ENCODE results near the gene FRA10AC1. TPM values are rescaled to one million over a fixed set of nuclear protein-coding genes. Genes with fewer than 3 reads are reported as not detected.

The FRA10AC1 gene
- total RNA-seq, 6 donors from 2014 or later = 7.4 to 28.9 (median 12.2) TPM

- WGBS, 2 donors = 86 to 91% methylated on average over 3 of the region's 3 CpGs
- peaks cover 0 to 78% (median 23%) of the 10 kb centered on the region in 4 donors for H3K36me3 ChIP-seq
- no peaks in the 10 kb centered on the region for H3K27me3 ChIP-seq
- no peak overlapping the region for H3K27ac ChIP-seq
- DNase-seq (no peak), ATAC-seq (ENCODE audit: low FRiP score in 2 of 2) (no peak)
- H3K9me3 ChIP-seq = no peaks in the 10 kb centered on the region
- no peaks in the 10 kb centered on the region for H3K4me1 ChIP-seq
- H3K4me3 ChIP-seq = no peak overlapping the region
- no peak for TF ChIP-seq POLR2A (IDR thresholded peaks at IDR 0.05)
- TF ChIP-seq CTCF (IDR thresholded peaks at IDR 0.05) = no peak
- no peak for TF ChIP-seq EP300 (IDR thresholded peaks at IDR 0.05)
- TF ChIP-seq POLR2AphosphoS5 (IDR thresholded peaks at IDR 0.05) = no peak
These were observed 23.4 kb downstream of the FRA10AC1 start for GRCh38 chr10:93678805-93679587.

- WGBS, 2 donors = 89 to 92% methylated on average over 4 of the region's 4 CpGs
- no peaks in the 10 kb centered on the region for H3K4me1 ChIP-seq
- H3K9me3 ChIP-seq = no peaks in the 10 kb centered on the region
- DNase-seq (no peak), ATAC-seq (ENCODE audit: low FRiP score in 2 of 2) (no peak)
- TF ChIP-seq POLR2AphosphoS5 (IDR thresholded peaks at IDR 0.05) (no peak), CTCF (IDR thresholded peaks at IDR 0.05) (no peak), EP300 (IDR thresholded peaks at IDR 0.05) (no peak), POLR2A (IDR thresholded peaks at IDR 0.05) (no peak)
- H3K4me3 ChIP-seq = no peak overlapping the region
- peaks cover 0 to 79% (median 23%) of the 10 kb centered on the region in 4 donors for H3K36me3 ChIP-seq
- H3K27ac ChIP-seq = no peak overlapping the region
- H3K27me3 ChIP-seq = no peaks in the 10 kb centered on the region
These were observed 24.0 kb downstream of the FRA10AC1 start for GRCh38 chr10:93678386-93678785.

- DNase-seq = no peak
- no peaks in the 10 kb centered on the region for H3K27me3 ChIP-seq
- no peak overlapping the region for H3K4me3 ChIP-seq
- WGBS, 2 donors = 95 to 97% methylated on average over 2 of the region's 2 CpGs
- H3K4me1 ChIP-seq = no peaks in the 10 kb centered on the region
- H3K9me3 ChIP-seq = no peaks in the 10 kb centered on the region
- H3K27ac ChIP-seq = no peak overlapping the region
- peaks cover 6 to 79% (median 32%) of the 10 kb centered on the region in 4 donors for H3K36me3 ChIP-seq
- TF ChIP-seq EP300 (IDR thresholded peaks at IDR 0.05) (no peak), POLR2AphosphoS5 (IDR thresholded peaks at IDR 0.05) (no peak), POLR2A (IDR thresholded peaks at IDR 0.05) (no peak), CTCF (IDR thresholded peaks at IDR 0.05) (no peak)
- no peak for ATAC-seq (ENCODE audit: low FRiP score in 2 of 2)
These were observed 28.6 kb downstream of the FRA10AC1 start for GRCh38 chr10:93673791-93674190.

GRCh38 chr10:93672890-93673289 lies 29.5 kb downstream of the FRA10AC1 start:
- H3K36me3 ChIP-seq = peaks cover 6 to 79% (median 32%) of the 10 kb centered on the region in 4 donors
- no peaks in the 10 kb centered on the region for H3K9me3 ChIP-seq
- no peak for TF ChIP-seq POLR2A (IDR thresholded peaks at IDR 0.05)
- no peak for TF ChIP-seq EP300 (IDR thresholded peaks at IDR 0.05)
- TF ChIP-seq POLR2AphosphoS5 (IDR thresholded peaks at IDR 0.05) = no peak
- TF ChIP-seq CTCF (IDR thresholded peaks at IDR 0.05) = no peak
- no peak overlapping the region for H3K27ac ChIP-seq
- WGBS, 2 donors = 81 to 84% methylated on average over 2 of the region's 2 CpGs
- H3K4me1 ChIP-seq = no peaks in the 10 kb centered on the region
- H3K4me3 ChIP-seq = no peak overlapping the region
- DNase-seq = no peak
- no peaks in the 10 kb centered on the region for H3K27me3 ChIP-seq
- no peak for ATAC-seq (ENCODE audit: low FRiP score in 2 of 2)
